ENCODE measurements around the gene MFAP3L.
"Not testable (repeated sequence)": the region's sequence is repeated elsewhere in the genome, so short reads cannot be mapped to it uniquely, and the experiment has no call there.

The MFAP3L gene

GRCh38 chr4:170026253-170027021 lies at the start of gene MFAP3L:
Gene MFAP3L, minus strand, starts transcription at chr4:170026395. Its CDS starts 20,518 bp downstream, at chr4:170005877.
- peak; percentile 46 to 71 for DNase-seq (ENCODE audit: low read depth in 2 of 2)

- no peak for DNase-seq (ENCODE audit: low read depth in 2 of 2)
Measured at GRCh38 chr4:170071196-170071595, 45.0 kb upstream of the MFAP3L start.

- no peak for DNase-seq (ENCODE audit: low read depth in 2 of 2)
Measured at GRCh38 chr4:170068438-170069128, 42.4 kb upstream of the MFAP3L start.

- no peak for DNase-seq (ENCODE audit: low read depth in 2 of 2)
Measured at GRCh38 chr4:170059421-170059820, 33.2 kb upstream of the MFAP3L start.

- DNase-seq (ENCODE audit: low read depth in 2 of 2) = no peak
Measured at GRCh38 chr4:170058826-170059225, 32.6 kb upstream of the MFAP3L start.

- no peak for DNase-seq (ENCODE audit: low read depth in 2 of 2)
Measured at GRCh38 chr4:170057866-170058265, 31.7 kb upstream of the MFAP3L start.

GRCh38 chr4:170052919-170053318 lies 26.7 kb upstream of the MFAP3L start:
- no peak for DNase-seq (ENCODE audit: low read depth in 2 of 2)

GRCh38 chr4:170051402-170051801 lies 25.2 kb upstream of the MFAP3L start:
- DNase-seq (ENCODE audit: low read depth in 2 of 2) = no peak

- no peak for DNase-seq (ENCODE audit: low read depth in 2 of 2)
Measured at GRCh38 chr4:170049766-170050165, 23.6 kb upstream of the MFAP3L start.

- no peak for DNase-seq (ENCODE audit: low read depth in 2 of 2)
Measured at GRCh38 chr4:170047771-170048354, 21.7 kb upstream of the MFAP3L start.

- not testable (repeated sequence) for DNase-seq (ENCODE audit: low read depth in 2 of 2)
Measured at GRCh38 chr4:170046156-170046555, 20.0 kb upstream of the MFAP3L start.

- DNase-seq (ENCODE audit: low read depth in 2 of 2) = no peak
Measured at GRCh38 chr4:170040031-170040680, 14.0 kb upstream of the MFAP3L start.

- DNase-seq (ENCODE audit: low read depth in 2 of 2) = no peak
Measured at GRCh38 chr4:170038769-170039168, 12.6 kb upstream of the MFAP3L start.

- no peak for DNase-seq (ENCODE audit: low read depth in 2 of 2)
Measured at GRCh38 chr4:170038232-170038631, 12.0 kb upstream of the MFAP3L start.

- DNase-seq (ENCODE audit: low read depth in 2 of 2) = no peak
Measured at GRCh38 chr4:170037481-170037880, 11.3 kb upstream of the MFAP3L start.

GRCh38 chr4:170035845-170036244 lies 9.7 kb upstream of the MFAP3L start:
- no peak for DNase-seq (ENCODE audit: low read depth in 2 of 2)

- DNase-seq (ENCODE audit: low read depth in 2 of 2) = no peak
Measured at GRCh38 chr4:170035231-170035630, 9.0 kb upstream of the MFAP3L start.

GRCh38 chr4:170033999-170034398 lies 7.8 kb upstream of the MFAP3L start:
- no peak for DNase-seq (ENCODE audit: low read depth in 2 of 2)

GRCh38 chr4:170030121-170030520 lies 3.9 kb upstream of the MFAP3L start:
- DNase-seq (ENCODE audit: low read depth in 2 of 2) = no peak

GRCh38 chr4:170027181-170027829 lies 1.1 kb upstream of the MFAP3L start:
- peak; percentile 74 to 78 for DNase-seq (ENCODE audit: low read depth in 2 of 2)

- peak in 1 of 2 donors; percentile 1 for DNase-seq (ENCODE audit: low read depth in 2 of 2)
Measured at GRCh38 chr4:170025523-170026252, 507 bp downstream of the MFAP3L start.

All from stimulated activated CD8-positive, alpha-beta memory T cell treated with anti-CD3 and anti-CD28 coated beads, Interleukin-15, amount 100 ng/mL, for 4 hours (primary cell).